Measurements from ENCODE around the gene ZNFX1.

DNA sequence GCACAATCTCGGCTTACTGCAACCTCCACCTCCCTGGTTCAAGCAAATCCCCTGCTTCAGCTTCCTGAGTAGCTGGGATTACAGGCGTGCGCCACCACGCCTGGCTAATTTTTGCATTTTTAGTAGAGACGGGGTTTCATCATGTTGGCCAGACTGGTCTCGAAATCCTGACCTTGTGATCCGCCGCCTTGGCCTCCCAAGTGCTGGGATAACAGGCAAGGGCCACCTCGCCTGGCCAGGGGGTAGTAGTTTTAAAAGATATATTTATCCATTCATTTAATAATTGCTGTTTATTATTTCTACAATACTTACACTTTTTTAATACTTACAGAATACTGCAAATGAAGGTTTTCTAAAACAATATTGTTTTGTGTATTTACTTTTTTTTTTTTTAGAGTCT, 74.1 kb downstream of the ZNFX1 start:
- TF ChIP-seq, protein P1, sequence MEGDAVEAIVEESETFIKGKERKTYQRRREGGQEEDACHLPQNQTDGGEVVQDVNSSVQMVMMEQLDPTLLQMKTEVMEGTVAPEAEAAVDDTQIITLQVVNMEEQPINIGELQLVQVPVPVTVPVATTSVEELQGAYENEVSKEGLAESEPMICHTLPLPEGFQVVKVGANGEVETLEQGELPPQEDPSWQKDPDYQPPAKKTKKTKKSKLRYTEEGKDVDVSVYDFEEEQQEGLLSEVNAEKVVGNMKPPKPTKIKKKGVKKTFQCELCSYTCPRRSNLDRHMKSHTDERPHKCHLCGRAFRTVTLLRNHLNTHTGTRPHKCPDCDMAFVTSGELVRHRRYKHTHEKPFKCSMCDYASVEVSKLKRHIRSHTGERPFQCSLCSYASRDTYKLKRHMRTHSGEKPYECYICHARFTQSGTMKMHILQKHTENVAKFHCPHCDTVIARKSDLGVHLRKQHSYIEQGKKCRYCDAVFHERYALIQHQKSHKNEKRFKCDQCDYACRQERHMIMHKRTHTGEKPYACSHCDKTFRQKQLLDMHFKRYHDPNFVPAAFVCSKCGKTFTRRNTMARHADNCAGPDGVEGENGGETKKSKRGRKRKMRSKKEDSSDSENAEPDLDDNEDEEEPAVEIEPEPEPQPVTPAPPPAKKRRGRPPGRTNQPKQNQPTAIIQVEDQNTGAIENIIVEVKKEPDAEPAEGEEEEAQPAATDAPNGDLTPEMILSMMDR (IDR thresholded peaks at IDR 0.05; ENCODE audit: low read length): no peak
- TF ChIP-seq EZH2 (optimal IDR thresholded peaks at IDR 0.05; ENCODE audit: low read depth, low read length) (no peak), EZH2phosphoT487 (IDR thresholded peaks at IDR 0.05; ENCODE audit: low read length) (no peak)
